Muscle layer of duodenum (tissue), 2 donors: ENCODE data around the gene DNPH1.

Source experiments
- H3K27ac ChIP-seq: one replicate; pipeline ENCODE4 v1.7.0; 2013; ENCODE audit warnings: mild to moderate bottlenecking, low read length
- H3K27me3 ChIP-seq: one replicate; pipeline ENCODE4 v1.7.0; 2013; ENCODE audit warnings: low read depth, mild to moderate bottlenecking, control low read depth, low read length
- H3K36me3 ChIP-seq, 2 donors: one replicate each; pipeline ENCODE4 v1.7.0; 2013; ENCODE audit warnings: low read length in 2 of 2, control low read depth in 1 of 2, mild to moderate bottlenecking in 1 of 2; ENCODE audit not compliant: insufficient read depth in 2 of 2, control insufficient read depth in 1 of 2
- H3K4me1 ChIP-seq, 2 donors: one replicate each; pipeline ENCODE4 v1.7.0; 2013; ENCODE audit warnings: low read length in 2 of 2, mild to moderate bottlenecking in 2 of 2, control low read depth in 1 of 2, moderate library complexity in 1 of 2; ENCODE audit not compliant: insufficient read depth in 2 of 2, control insufficient read depth in 1 of 2
- H3K4me3 ChIP-seq, 2 donors: one replicate each; pipeline ENCODE4 v1.7.0; 2013; ENCODE audit warnings: low read length in 2 of 2, low read depth in 1 of 2, mild to moderate bottlenecking in 1 of 2
- H3K9me3 ChIP-seq, 2 donors: one replicate each; pipeline ENCODE4 v1.7.0; 2013; ENCODE audit warnings: low read length in 2 of 2, control low read depth in 1 of 2, mild to moderate bottlenecking in 1 of 2; ENCODE audit not compliant: control insufficient read depth in 1 of 2
- donor health status: healthy.

DNPH1 gene

GRCh38 chr6:43219814-43220213 lies 9.5 kb downstream of the DNPH1 start:
- Histone ChIP-seq H3K9me3 (no peaks in the 10 kb centered on the region), H3K4me1 (no peaks in the 10 kb centered on the region), H3K36me3 (peaks cover 30 to 77% of the 10 kb centered on the region in 2 donors), H3K4me3 (no peak overlapping the region), H3K27me3 (no peaks in the 10 kb centered on the region), H3K27ac (no peak overlapping the region)

DNA sequence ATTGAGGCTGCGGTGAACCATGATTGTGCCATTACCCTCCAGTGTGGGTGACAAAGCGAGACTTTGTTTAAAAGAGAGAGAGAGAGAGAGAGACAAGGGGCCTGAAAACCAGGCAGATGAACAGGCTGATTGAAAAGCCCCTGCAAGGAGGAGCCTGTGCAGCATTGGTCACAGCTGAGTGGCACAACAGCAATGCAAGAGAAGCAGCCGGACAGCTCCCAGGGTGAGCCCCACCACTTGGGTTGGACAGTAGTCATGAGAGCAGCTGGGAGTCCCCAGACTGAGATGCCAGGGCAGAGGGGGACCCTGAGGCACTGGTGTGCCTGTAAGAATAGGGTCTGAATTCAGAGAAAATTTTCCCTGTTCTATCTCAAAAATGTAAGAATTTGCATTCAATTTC lies 10.2 kb downstream of the DNPH1 start:
- H3K9me3 ChIP-seq = no peaks in the 10 kb centered on the region
- no peaks in the 10 kb centered on the region for H3K27me3 ChIP-seq
- H3K27ac ChIP-seq = no peak overlapping the region
- H3K36me3 ChIP-seq = peaks cover 30 to 71% of the 10 kb centered on the region in 2 donors
- no peaks in the 10 kb centered on the region for H3K4me1 ChIP-seq
- no peak overlapping the region for H3K4me3 ChIP-seq

GRCh38 chr6:43217351-43217750 lies 11.9 kb downstream of the DNPH1 start:
- Histone ChIP-seq H3K36me3 (peaks cover 22 to 62% of the 10 kb centered on the region in 2 donors), H3K4me3 (no peak overlapping the region), H3K27me3 (no peaks in the 10 kb centered on the region), H3K9me3 (no peaks in the 10 kb centered on the region), H3K4me1 (no peaks in the 10 kb centered on the region), H3K27ac (no peak overlapping the region)

DNA sequence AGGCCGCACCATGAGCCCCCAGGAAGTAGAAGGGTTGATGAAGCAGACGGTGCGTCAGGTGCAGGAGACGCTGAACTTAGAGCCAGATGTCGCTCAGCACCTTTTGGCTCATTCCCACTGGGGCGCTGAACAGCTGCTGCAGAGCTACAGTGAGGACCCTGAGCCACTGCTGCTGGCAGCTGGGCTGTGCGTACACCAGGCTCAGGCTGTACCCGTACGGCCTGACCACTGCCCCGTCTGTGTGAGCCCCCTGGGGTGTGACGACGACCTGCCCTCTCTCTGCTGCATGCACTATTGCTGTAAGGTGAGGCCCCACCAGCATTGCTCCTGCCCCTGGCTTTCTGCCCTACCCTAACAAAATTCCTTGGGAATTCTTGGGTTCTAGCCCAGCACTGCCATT lies 13.1 kb downstream of the DNPH1 start:
- H3K4me3 ChIP-seq = no peak overlapping the region
- no peaks in the 10 kb centered on the region for H3K27me3 ChIP-seq
- no peaks in the 10 kb centered on the region for H3K9me3 ChIP-seq
- no peak overlapping the region for H3K27ac ChIP-seq
- H3K4me1 ChIP-seq = no peaks in the 10 kb centered on the region
- H3K36me3 ChIP-seq = peaks cover 19 to 60% of the 10 kb centered on the region in 2 donors

DNA sequence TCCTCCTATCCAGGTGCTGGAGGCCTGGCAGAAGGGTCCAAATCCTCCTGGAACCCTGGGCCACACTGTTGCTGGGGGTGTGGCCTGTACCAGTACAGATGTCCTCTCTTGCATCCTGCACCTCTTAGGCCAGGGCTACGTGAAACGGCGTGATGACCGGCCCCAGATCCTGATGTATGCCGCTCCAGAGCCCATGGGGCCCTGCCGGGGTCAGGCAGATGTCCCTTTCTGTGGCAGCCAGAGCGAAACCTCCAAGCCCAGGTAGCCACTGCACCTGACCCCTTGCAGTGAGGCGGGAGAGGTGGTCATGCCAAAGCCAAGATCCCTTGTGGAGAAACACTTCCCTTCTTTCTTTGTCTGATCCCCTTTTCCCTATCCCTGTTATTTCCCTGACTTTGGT lies 14.2 kb downstream of the DNPH1 start:
- H3K4me3 ChIP-seq = no peak overlapping the region
- H3K27me3 ChIP-seq = no peaks in the 10 kb centered on the region
- no peak overlapping the region for H3K27ac ChIP-seq
- peaks cover 14 to 48% of the 10 kb centered on the region in 2 donors for H3K36me3 ChIP-seq
- no peaks in the 10 kb centered on the region for H3K9me3 ChIP-seq
- no peaks in the 10 kb centered on the region for H3K4me1 ChIP-seq

DNA sequence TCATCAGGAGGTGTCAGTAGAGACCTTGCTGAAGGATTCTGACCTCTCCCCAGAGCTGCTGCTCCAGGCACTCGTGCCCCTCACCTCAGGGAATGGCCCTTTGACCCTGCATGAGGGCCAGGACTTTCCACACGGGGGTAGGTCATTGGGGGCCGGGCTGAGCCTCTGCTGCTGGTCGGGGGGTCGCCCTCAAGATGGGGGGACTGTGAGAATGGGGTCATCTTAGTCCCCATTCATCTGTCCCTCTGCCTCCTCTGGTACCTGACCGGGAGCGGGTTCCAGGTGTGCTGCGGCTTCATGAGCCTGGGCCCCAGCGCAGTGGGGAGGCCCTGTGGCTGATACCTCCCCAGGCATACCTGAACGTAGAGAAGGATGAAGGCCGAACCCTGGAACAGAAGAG lies 15.8 kb downstream of the DNPH1 start:
- Histone ChIP-seq H3K36me3 (peaks cover 14 to 38% of the 10 kb centered on the region in 2 donors), H3K4me1 (no peaks in the 10 kb centered on the region), H3K27me3 (no peaks in the 10 kb centered on the region), H3K9me3 (no peaks in the 10 kb centered on the region), H3K4me3 (no peak overlapping the region), H3K27ac (no peak overlapping the region)

- H3K36me3 ChIP-seq = peaks cover 14 to 32% of the 10 kb centered on the region in 2 donors
- H3K27me3 ChIP-seq = no peaks in the 10 kb centered on the region
- no peaks in the 10 kb centered on the region for H3K4me1 ChIP-seq
- no peaks in the 10 kb centered on the region for H3K9me3 ChIP-seq
- no peak overlapping the region for H3K27ac ChIP-seq
- H3K4me3 ChIP-seq = no peak overlapping the region
These were observed 17.3 kb downstream of the DNPH1 start for GRCh38 chr6:43211955-43212354.

DNA sequence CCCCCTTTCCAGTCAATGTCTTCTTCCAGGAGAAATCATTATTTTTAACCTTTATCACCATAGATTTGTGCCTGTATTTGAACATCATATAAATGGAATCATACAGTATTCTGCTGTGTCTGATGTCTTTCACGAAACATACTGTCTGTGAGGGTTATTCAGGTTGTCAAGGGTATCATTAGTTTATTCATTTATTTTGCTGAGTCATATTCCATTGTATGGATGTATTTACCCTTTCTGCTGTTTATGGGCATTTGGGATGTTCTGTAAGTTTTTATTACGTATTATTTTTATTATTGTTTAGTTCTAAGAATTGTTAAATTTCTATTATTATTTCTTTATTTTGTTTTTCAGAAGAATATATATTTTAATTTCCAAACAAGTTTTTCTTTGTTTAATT lies 22.0 kb downstream of the DNPH1 start:
- no peaks in the 10 kb centered on the region for H3K27me3 ChIP-seq
- no peak overlapping the region for H3K27ac ChIP-seq
- no peak overlapping the region for H3K4me3 ChIP-seq
- no peaks in the 10 kb centered on the region for H3K9me3 ChIP-seq
- H3K4me1 ChIP-seq = no peaks in the 10 kb centered on the region
- H3K36me3 ChIP-seq = peaks cover 12 to 38% of the 10 kb centered on the region in 2 donors

DNA sequence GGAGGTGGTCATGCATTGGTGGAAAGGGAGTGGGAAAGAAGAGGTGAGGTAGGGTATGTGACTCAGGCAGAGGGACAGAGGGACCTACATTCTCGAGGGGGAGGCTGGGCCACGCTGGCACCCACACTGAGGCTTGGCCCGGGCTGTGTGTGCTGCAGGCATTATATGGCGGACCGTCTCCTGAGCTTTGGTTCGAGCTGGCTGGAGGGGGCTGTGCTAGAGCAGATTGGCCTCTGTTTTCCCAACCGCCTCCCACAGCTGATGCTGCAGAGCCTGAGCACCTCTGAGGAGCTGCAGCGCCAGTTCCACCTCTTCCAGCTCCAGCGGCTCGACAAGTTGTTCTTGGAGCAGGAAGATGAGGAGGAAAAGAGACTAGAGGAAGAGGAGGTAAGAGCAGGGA lies 23.4 kb downstream of the DNPH1 start:
- no peak overlapping the region for H3K4me3 ChIP-seq
- no peak overlapping the region for H3K27ac ChIP-seq
- H3K4me1 ChIP-seq = no peaks in the 10 kb centered on the region
- H3K36me3 ChIP-seq = peaks cover 16 to 41% of the 10 kb centered on the region in 2 donors
- no peaks in the 10 kb centered on the region for H3K27me3 ChIP-seq
- no peaks in the 10 kb centered on the region for H3K9me3 ChIP-seq

- Histone ChIP-seq H3K4me1 (no peaks in the 10 kb centered on the region), H3K9me3 (no peaks in the 10 kb centered on the region), H3K27me3 (no peaks in the 10 kb centered on the region), H3K27ac (no peak overlapping the region), H3K4me3 (no peak overlapping the region), H3K36me3 (peaks cover 25 to 54% of the 10 kb centered on the region in 2 donors)
These were observed 24.8 kb downstream of the DNPH1 start for GRCh38 chr6:43204271-43205105.

DNA sequence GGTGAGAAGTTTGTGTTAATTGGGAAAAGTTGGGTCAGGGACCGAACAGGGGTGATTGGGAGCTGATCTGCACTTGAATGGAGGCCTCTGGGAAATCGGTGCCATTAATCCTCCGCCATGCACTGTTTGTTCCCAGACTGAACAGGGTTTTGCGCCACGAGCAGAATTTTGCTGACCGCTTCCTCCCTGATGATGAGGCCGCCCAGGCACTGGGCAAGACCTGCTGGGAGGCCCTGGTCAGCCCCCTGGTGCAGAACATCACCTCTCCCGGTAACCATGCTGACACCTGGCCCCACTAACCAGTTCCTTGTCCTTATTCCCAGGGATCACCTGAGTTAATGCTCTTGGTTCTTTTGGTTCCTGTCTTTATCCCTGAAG lies 25.6 kb downstream of the DNPH1 start:
- Histone ChIP-seq H3K4me1 (no peaks in the 10 kb centered on the region), H3K27me3 (no peaks in the 10 kb centered on the region), H3K9me3 (no peaks in the 10 kb centered on the region), H3K27ac (no peak overlapping the region), H3K36me3 (peaks cover 25 to 60% of the 10 kb centered on the region in 2 donors), H3K4me3 (no peak overlapping the region)
